ENCODE results near the gene STH.

STH gene

DNA sequence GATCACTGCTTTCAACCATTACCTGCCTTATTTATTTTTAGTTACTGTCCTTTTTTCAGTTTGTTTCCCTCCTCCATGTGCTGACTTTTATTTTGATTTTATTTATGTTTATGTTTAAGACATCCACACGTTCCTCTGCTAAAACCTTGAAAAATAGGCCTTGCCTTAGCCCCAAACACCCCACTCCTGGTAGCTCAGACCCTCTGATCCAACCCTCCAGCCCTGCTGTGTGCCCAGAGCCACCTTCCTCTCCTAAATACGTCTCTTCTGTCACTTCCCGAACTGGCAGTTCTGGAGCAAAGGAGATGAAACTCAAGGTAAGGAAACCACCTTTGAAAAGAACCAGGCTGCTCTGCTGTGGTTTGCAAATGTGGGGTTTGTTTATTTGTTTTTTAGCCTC is 9.3 kb upstream of the STH start:
- no peaks in the 10 kb centered on the region for H3K4me1 ChIP-seq (ENCODE audit: control insufficient read depth, insufficient read depth, low read length)
- H3K27ac ChIP-seq (ENCODE audit: extremely low read depth, low read depth, low read length) = no peak overlapping the region
- H3K36me3 ChIP-seq (ENCODE audit: control insufficient read depth in 2 of 2, insufficient read depth in 1 of 2, low read length in 2 of 2) = no peaks in the 10 kb centered on the region
- H3K9me3 ChIP-seq (ENCODE audit: control insufficient read depth, insufficient read depth, low read depth, low read length) = no peaks in the 10 kb centered on the region
- TF ChIP-seq ZNF324 (tag by site-specific recombination; IDR thresholded peaks at IDR 0.05) (no peak), ZNF37A (tag by site-specific recombination; IDR thresholded peaks at IDR 0.05) (no peak), ZNF707 (tag by site-specific recombination; IDR thresholded peaks at IDR 0.05) (peak; percentile 97), ZNF175 (tag by site-specific recombination; IDR thresholded peaks at IDR 0.05) (no peak), GLI4 (tag by site-specific recombination; IDR thresholded peaks at IDR 0.05) (no peak), ZNF660 (tag by site-specific recombination; IDR thresholded peaks at IDR 0.05) (no peak)
- TF ChIP-seq, protein P1, sequence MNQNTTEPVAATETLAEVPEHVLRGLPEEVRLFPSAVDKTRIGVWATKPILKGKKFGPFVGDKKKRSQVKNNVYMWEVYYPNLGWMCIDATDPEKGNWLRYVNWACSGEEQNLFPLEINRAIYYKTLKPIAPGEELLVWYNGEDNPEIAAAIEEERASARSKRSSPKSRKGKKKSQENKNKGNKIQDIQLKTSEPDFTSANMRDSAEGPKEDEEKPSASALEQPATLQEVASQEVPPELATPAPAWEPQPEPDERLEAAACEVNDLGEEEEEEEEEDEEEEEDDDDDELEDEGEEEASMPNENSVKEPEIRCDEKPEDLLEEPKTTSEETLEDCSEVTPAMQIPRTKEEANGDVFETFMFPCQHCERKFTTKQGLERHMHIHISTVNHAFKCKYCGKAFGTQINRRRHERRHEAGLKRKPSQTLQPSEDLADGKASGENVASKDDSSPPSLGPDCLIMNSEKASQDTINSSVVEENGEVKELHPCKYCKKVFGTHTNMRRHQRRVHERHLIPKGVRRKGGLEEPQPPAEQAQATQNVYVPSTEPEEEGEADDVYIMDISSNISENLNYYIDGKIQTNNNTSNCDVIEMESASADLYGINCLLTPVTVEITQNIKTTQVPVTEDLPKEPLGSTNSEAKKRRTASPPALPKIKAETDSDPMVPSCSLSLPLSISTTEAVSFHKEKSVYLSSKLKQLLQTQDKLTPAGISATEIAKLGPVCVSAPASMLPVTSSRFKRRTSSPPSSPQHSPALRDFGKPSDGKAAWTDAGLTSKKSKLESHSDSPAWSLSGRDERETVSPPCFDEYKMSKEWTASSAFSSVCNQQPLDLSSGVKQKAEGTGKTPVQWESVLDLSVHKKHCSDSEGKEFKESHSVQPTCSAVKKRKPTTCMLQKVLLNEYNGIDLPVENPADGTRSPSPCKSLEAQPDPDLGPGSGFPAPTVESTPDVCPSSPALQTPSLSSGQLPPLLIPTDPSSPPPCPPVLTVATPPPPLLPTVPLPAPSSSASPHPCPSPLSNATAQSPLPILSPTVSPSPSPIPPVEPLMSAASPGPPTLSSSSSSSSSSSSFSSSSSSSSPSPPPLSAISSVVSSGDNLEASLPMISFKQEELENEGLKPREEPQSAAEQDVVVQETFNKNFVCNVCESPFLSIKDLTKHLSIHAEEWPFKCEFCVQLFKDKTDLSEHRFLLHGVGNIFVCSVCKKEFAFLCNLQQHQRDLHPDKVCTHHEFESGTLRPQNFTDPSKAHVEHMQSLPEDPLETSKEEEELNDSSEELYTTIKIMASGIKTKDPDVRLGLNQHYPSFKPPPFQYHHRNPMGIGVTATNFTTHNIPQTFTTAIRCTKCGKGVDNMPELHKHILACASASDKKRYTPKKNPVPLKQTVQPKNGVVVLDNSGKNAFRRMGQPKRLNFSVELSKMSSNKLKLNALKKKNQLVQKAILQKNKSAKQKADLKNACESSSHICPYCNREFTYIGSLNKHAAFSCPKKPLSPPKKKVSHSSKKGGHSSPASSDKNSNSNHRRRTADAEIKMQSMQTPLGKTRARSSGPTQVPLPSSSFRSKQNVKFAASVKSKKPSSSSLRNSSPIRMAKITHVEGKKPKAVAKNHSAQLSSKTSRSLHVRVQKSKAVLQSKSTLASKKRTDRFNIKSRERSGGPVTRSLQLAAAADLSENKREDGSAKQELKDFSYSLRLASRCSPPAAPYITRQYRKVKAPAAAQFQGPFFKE (tag by site-specific recombination; IDR thresholded peaks at IDR 0.05; ENCODE audit: borderline replicate concordance) = no peak
- POLR2A ChIA-PET = no interaction called here
- CTCF ChIA-PET = interaction anchor here (0.6 to 1.3 kb wide), 3 partner anchors 8 to 277 kb away, joined by 3 to 4 read pairs (median 3); no protein-coding TSS in a partner anchor
- no peak overlapping the region for H3K4me3 ChIP-seq (ENCODE audit: low read depth, low read length)

DNA sequence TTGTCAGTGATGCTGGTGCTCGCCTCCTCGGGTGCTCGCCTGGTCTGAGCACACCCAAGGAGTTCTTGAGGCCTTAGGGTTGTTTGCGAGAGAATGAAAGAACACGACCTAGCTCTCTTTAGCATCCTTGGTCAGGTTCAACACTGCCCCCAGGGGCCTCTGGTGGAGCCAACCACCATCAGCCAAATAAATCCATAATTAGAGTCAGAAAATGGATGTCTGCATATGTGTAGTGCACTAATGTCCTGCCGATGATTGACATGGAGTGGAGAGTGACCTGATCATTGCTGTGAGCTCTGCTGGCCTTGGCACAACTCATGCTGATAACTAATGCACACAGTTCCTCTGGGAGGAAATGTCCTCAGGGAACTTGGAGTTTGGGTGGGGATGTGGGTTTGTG is 8.2 kb upstream of the STH start:
- H3K9me3 ChIP-seq (ENCODE audit: control insufficient read depth, insufficient read depth, low read depth, low read length) = no peaks in the 10 kb centered on the region
- no peaks in the 10 kb centered on the region for H3K36me3 ChIP-seq (ENCODE audit: control insufficient read depth in 2 of 2, insufficient read depth in 1 of 2, low read length in 2 of 2)
- TF ChIP-seq ZNF530 (tag by site-specific recombination; IDR thresholded peaks at IDR 0.05; ENCODE audit: low read depth) = no peak
- no peak for TF ChIP-seq ZNF514 (tag by site-specific recombination; IDR thresholded peaks at IDR 0.05)
- TF ChIP-seq SP2 (tag by site-specific recombination; IDR thresholded peaks at IDR 0.05) = no peak
- TF ChIP-seq KLF9 (tag by site-specific recombination; IDR thresholded peaks at IDR 0.05; ENCODE audit: low read depth) = no peak
- TF ChIP-seq ZNF600 (tag by site-specific recombination; IDR thresholded peaks at IDR 0.05) = no peak
- no peak for TF ChIP-seq ZNF37A (tag by site-specific recombination; IDR thresholded peaks at IDR 0.05)
- no peak for TF ChIP-seq ZNF621 (tag by site-specific recombination; IDR thresholded peaks at IDR 0.05)
- TF ChIP-seq ZNF112 (tag by site-specific recombination; IDR thresholded peaks at IDR 0.05) = no peak
- no peak for TF ChIP-seq ZNF19 (tag by site-specific recombination; IDR thresholded peaks at IDR 0.05; ENCODE audit: low read depth)
- no peak for TF ChIP-seq MEIS1 (CRISPR knock-in tag; IDR thresholded peaks at IDR 0.05; ENCODE audit: borderline replicate concordance)
- TF ChIP-seq ZNF830 (tag by site-specific recombination; IDR thresholded peaks at IDR 0.05; ENCODE audit: low read depth) = no peak
- TF ChIP-seq MZF1 (tag by site-specific recombination; IDR thresholded peaks at IDR 0.05; ENCODE audit: borderline replicate concordance) = no peak
- TF ChIP-seq ZNF133 (tag by site-specific recombination; IDR thresholded peaks at IDR 0.05) = no peak
- TF ChIP-seq, protein P2, sequence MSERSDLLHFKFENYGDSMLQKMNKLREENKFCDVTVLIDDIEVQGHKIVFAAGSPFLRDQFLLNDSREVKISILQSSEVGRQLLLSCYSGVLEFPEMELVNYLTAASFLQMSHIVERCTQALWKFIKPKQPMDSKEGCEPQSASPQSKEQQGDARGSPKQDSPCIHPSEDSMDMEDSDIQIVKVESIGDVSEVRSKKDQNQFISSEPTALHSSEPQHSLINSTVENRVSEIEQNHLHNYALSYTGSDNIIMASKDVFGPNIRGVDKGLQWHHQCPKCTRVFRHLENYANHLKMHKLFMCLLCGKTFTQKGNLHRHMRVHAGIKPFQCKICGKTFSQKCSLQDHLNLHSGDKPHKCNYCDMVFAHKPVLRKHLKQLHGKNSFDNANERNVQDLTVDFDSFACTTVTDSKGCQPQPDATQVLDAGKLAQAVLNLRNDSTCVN (tag by site-specific recombination; optimal IDR thresholded peaks at IDR 0.05) = no peak
- H3K4me3 ChIP-seq (ENCODE audit: low read depth, low read length) = no peak overlapping the region
- no peaks in the 10 kb centered on the region for H3K4me1 ChIP-seq (ENCODE audit: control insufficient read depth, insufficient read depth, low read length)
- POLR2A ChIA-PET = interaction anchor here (0.6 kb wide), 1 partner anchor 227 kb away, joined by 3 read pairs; no protein-coding TSS in a partner anchor
- CTCF ChIA-PET = interaction anchor here (0.5 to 2.0 kb wide), 6 partner anchors 8 to 126 kb away, joined by 3 to 12 read pairs (median 3); partner anchors contain the start of gene STH
- H3K27ac ChIP-seq (ENCODE audit: extremely low read depth, low read depth, low read length) = no peak overlapping the region

Data from HEK293 (cell line).